NCI-H510A (cell line): ENCODE measurements around the gene CEP83.

Experiments
- DNase-seq: peaks from one replicate; lab custom pipeline; 2025; lab: John Stamatoyannopoulos, UW

Gene CEP83

DNA sequence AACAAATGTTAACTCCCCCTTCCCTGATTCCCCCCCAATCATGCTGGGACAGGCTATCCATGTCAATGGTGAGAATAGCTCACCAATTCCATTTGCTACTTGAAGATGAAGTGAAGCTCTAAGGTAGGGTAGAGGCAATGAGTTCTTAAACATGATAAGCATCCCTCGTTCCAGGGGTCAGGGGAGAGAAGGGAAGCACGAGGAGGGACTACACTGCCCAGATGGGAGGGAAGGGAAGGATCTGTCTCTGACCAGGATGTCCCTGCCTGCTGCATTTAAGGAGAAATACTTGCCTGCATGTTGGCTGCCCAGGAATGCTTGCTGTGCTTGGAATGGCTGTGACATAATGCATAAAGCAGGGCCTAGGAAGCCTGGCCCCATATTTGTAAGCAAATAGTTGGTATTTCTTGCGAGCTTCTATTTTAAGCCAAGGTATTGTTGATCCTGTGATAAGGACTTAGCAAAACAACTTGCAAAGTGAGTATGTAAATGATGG lies 155.1 kb downstream of the CEP83 start:
- DNase-seq: no peak

DNA sequence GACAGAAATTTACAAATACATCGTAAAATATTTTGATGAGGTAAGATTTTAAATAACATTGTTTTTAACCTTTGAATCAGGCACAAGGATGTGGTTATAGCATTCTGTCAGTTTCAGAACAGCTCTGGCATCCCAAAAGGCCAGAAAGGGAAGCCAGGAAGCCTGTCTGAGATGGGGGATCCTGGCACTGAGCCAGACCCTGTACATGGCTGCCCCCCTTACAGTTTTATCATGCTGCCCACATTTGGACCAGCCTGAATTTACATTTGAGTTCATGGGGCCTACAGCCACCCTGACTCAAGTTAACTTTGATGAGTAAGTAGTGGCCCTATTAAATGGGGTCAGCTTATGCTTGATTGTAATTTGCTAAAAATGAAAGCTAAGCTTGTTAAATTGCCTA lies 155.7 kb downstream of the CEP83 start:
- no peak for DNase-seq

DNA sequence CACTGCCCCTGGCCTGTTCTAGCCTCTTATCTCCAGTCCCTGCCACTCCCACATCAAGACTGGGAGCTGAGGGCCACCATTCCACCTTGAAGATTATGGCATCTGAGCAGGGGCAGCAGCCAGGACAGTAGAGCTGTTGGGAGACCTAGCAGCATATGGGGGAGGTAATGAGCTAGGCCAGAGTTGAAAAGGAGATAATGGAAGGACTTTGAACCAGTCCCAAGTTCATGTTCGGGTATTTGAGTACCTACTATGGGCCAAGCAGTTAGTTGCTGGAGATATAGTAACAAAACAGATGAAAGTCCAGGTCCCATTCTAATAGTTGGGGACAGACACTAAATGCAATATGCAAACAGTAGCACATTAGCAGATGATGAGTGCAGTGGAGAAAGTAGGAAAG lies 159.8 kb downstream of the CEP83 start:
- no peak for DNase-seq

DNA sequence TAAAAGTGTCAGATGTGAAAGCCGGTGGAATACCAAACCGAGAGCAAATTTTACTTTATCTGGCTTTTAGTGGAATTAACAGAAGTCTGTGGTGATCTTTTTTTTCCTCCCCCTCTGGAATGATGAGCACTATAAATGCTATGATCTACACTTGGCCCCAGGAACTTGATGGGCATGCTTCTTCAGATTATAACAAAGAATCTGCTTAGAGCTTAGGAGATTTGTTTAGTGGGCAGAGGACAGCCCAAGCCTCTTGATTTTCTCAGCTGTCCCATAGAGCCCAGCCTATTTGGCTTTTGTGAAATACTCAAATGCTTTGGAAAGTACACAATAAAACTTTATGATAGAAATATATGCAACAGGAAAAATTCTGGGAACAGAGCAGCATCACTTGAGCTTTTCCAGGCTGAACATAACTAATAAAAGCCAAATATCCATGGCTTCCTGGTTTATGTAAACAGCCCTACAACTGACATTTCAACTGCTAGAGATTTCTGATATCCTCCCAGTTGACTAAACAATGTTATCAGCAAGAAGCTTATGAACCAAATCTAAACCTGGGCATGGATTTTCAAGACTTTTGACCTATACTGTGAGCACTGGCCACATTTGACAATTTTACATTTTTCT lies 161.7 kb downstream of the CEP83 start:
- no peak for DNase-seq

DNA sequence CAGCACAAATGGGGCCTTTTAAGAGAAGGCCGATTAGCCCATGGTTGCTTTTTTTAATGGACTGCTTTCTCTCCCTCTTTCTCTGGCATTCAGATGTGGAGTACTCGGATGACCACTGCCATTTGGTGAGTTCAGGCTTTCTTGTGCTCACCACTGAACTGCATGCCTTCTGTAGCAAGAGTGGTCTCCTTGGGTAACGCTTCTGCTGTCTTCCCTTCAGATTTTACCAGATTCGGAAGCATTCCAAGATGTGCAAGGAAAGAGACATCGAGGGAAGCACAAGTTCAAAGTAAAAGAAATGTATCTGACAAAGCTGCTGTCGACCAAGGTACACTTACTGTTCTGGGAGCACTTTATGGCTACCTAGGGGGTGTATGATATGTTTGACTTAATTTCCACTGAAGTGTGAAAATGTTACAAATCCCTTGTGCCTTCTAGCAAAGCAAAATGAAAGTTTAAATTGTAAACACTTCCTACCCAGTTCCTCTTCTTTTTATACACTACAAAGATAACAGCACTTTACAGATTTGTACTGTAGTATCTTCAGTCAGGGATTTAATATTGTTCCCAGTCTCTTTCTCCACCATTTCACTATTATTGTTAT lies 162.5 kb downstream of the CEP83 start:
- DNase-seq: no peak

DNA sequence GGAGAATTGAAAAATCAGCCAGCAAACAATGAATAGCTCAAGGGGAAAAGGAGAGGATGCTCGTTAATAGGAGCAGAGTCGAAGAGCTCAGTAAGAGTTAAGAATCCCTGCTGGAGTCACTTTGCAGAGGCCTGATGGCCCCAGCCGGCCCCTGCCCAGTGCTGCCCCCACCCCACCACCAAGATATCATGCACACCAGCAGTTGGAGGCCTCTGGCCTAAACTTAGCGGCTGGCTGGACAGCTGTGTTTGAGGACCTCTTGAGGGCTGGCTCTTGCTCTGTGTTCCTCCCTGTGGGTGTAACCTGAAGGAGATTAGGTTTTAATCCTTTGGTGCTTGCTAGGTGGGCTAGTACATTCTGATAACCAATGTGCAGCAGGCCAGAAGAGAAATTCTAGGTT lies 169.3 kb downstream of the CEP83 start:
- no peak for DNase-seq

DNA sequence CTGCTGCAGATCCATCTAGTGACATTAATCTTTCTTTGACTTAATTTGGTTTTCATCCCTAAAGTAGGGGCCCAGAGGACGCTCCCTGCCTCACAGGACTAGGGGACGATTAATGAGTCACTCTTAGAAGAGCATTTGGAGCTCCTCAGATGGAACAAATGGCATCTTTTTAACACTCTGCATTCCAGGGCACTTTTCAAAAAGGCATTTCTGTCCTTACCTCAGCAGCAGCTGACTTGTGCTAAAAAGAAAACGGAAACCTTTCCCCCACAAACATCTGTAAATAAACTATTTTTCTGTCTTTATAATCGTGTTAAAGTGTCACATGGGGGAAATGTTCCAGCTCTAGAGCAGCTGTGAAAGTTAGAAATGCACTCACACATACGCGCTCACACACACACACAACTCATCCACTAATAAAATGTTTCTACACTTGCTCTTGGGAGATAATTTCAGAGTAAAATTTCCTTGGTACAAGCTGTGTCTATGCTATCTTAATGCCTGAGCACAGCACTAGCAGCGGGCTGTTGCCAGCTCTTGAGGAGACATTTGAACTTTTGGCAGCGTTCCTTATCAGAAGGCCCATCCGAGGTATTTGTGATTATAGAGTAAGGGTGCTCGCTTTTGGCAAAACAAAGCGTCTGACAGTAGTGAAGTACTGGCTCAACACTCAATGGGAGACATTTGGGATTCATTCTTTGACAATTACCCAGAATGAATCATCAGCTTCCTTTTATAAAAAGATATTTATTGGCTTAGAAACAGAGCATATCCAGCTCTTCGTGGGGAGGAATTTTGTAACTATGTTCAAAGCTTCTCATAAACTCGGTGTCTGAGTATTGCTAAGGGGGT lies 170.0 kb downstream of the CEP83 start:
- DNase-seq: no peak

DNA sequence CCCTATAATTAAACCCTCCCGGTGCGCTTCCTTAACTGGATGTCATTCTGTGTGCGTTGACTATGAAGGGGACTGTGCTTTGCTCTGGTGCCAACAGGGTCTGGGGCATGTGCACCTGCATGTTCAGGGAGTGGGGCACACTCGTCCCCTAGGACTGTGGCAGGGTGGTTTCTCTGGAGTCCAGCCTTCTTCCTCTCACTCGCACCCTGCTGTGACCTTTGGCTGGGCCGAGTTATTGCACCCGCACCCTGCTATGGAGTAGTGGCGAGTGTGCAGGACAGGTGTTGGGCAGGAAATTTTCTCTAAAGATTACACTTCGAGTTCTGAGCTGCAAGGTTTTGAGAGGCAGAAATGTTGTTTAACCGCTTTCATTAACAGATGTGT lies 172.4 kb downstream of the CEP83 start:
- DNase-seq: no peak

DNA sequence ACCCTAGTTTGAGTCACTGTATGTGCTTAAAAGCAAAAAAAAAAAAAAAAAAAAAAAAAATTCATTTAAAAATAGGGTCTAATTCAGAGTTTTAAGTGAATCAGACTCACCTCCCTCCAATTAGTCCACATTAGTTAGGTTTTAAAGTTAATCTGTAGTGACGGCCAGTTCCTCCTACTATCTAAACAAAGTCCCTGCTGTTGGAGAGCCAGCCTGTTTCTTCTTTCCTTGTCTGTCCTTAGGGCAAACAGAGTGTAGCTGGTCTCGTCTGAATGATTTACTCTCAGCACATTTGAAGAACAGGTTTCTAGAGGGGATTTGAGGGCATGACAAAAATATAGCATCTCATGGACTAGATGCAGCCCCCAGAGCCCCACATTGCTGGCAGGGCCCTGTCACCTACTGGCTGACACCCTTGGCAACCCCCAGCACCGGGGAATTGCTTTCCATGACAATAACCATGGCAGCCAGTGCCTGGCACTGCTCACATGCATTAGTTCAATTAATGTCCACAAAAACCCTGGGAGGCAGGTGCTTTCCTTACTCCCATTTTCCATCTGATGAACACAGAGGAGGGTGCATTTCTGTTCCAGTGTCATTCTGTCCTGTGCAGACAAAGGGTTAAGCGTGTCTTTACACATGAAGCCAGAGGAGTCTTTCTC lies 173.0 kb downstream of the CEP83 start:
- DNase-seq: no peak

DNA sequence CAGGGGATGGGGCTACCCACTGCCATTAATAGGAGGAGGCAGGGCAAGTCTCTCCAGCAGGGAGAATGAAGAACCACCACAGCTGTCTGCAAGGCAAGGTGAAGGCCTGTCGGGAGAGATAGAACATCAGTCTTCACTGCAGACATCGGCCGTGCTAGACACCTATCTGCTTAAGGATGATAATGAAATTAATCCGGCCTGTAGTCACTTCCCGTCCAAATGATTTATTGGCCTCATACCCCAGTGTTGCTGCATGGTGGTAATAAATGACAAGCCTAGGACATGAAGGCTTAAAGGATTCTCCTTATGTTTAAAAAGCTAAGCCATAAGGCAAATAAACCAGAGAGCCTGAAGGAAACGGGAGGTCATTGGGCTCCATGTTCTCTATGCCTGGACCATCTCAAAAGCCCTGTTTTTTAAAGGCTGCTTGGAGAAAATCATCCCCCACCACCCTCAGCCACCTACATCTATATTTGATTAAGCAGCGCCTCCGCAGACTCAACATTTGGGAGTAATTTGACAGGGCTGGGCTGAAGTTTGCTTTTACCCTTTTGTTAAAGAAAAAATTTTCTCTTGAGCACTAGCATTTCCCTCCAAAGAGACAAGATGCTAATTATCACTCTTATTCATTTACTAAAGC lies 173.6 kb downstream of the CEP83 start:
- DNase-seq: no peak

DNA sequence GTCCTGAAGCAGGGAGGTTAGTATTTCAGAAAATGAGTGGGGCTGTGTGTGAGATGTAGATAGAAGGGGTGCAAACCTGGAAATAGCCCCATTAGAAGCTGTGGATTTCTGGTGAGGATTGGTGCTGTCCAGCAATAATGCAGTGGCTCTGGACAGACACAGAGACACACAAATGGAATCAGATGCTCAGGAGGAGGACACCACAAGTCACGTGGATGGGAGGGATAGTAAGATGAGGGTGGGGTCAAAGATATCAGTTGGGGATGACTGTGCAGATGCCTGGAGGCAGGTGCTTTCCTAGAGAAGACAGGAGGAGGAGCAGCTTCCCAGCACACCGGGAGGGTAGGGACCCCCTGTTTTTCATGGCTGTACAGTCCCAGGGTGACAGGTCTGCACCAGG lies 174.8 kb downstream of the CEP83 start:
- no peak for DNase-seq

DNA sequence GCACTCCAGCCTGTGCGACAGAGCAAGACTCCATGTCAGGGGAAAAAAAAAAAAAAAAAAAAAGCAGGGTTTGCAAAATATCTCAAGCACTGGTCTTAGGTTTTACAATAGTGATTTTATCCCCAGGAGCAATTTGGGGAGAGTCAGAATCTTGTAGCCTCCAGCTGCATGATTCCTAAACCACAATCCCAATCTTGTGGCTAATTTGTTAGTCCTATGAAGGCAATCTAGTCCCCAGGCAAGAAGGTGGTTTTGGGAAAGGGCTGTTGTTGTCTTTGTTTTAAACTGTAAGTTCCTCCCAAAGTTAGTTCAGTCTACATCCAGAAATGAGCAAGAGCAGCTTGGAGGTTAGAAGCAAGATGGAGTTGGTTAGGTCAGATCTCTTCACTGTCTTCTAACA lies 175.6 kb downstream of the CEP83 start:
- no peak for DNase-seq

DNA sequence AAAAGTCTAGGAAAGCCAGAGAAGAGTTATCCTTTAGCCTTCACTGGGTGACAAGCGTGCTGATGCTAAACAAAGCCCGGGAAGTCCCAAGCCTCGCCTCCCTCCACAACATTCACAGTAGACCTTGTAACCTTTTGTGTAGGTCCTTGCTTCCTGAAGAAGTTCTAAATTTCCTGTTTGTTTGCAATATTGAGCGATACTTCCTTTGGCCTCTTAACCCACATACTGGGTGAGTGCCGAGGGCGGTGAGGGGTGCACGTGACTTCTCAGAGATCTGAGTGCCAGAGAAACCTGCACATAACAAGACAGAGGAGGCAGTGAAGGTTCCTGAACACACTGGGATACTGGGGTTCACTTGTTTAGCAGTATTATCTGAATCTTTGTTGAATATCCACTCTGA lies 177.0 kb downstream of the CEP83 start:
- no peak for DNase-seq

DNA sequence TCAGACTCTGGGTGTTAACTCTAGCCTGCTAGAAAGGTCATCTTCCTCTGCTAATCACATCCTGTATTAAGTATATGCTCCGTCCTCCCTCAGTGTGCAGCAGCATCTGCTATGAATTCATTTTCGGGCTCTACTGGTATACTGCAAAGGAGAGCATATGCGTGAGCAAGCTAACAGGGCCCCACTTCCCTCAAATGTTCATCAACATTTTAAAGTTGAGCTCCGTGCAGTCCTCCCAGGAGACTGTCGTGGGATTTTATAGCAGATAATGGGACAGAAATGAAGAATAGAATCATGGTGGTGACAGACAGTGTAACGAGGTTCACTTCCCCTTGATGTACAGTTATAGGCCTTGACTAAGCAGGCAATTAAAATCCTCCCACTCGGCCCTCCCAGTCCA lies 179.6 kb downstream of the CEP83 start:
- DNase-seq: no peak

DNA sequence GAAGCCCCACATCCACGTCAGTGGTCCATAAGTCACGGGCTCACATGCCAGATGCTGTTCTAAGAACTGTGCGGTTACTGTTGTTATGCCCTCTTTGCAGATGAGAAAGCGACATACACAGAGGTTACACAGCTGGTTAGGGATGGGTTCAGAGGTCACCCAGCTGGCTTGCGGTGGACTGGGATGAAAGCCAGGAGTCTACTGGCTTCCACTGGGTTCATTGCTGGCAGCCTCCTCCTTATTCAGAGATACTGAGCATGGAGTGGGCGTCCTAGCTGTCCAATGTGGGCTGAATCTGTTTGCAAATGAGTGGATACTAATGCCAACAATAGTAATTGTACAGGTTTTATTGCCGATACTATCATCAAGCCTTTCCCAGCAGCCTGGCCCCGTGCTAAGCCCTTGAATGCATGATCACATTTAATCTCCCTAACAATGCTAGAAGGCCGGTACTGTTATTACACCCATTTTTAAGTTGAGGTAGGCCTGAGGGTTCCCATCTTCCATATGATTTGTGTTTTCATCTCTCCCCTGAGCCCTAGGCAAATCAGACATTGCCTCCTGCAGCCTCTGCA lies 182.2 kb downstream of the CEP83 start:
- no peak for DNase-seq

DNA sequence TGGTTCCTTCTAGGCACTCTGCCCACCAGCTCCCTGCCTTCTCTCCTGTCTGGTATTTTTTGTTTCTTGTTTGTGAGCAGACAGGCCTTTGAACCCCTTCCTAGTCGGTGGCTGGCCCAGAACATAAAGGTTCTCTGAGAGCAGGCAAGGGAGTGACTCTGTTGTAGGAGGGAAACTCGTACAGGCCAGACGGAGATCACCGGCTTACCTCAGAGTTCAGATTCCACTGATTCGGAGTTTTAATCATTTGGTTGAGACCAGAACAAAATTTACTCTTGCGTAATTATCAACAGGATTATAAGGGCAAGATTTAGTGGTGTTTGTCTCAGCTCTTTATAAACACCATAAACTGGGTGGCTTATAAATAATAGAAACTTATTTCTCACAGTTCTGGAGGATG lies 182.9 kb downstream of the CEP83 start:
- no peak for DNase-seq

DNA sequence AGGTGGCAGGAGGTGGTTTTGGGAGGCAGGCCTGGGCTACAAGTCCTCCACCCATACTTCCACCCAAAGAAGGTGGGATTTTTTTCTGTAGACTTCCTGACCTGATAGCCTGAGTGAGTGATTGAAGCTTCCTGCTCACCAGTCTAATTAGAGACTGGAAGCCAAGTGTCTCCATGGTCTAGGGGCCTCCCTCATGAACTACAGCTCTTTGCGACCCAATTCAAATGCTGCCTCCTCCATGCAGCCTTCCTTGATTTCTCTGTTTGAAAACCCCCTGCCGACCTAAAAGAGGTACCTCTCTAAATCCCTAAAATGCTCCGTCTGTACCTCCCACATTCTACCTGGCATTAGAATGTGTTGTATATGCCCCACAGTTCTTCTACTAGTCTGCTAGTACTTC lies 186.4 kb downstream of the CEP83 start:
- no peak for DNase-seq

DNA sequence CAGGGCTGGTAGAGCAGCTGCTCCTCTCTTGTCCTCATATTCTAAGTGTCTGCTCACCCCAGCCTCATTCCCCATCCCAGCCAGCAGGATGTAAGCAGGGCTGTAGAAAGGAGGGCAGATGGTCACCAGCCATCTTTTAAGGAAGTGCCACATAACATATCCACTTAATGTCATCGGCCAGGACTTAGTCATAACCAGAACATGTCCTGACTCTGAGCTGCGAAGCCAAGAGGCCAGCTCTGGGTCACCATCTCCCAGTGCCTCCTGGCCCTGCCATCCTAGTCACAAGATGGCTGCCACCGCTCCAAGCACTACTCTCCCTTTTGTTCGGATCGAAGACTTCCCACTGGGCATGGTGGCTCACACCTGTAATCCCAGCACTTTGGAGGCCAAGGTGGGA lies 187.4 kb downstream of the CEP83 start:
- DNase-seq: no peak

DNA sequence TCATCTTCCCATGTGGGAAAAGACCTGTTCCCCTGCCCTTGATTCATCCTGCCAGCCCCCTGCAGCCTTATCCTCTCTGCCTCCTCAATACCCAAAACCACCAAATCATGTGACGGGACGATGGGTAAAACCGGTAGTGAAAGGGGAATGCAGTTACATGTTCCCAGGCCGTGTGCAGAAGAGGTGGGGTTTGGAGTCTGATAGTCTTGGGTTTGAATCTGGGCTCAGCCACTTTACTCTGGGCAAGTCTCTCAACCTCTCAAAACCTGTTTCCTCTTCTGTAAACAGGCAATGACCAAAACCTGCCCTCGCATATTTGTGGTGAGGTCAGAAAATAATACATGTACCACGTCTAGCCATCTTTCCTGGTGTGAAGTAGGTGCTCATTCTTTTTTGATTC lies 188.3 kb downstream of the CEP83 start:
- DNase-seq: no peak

DNA sequence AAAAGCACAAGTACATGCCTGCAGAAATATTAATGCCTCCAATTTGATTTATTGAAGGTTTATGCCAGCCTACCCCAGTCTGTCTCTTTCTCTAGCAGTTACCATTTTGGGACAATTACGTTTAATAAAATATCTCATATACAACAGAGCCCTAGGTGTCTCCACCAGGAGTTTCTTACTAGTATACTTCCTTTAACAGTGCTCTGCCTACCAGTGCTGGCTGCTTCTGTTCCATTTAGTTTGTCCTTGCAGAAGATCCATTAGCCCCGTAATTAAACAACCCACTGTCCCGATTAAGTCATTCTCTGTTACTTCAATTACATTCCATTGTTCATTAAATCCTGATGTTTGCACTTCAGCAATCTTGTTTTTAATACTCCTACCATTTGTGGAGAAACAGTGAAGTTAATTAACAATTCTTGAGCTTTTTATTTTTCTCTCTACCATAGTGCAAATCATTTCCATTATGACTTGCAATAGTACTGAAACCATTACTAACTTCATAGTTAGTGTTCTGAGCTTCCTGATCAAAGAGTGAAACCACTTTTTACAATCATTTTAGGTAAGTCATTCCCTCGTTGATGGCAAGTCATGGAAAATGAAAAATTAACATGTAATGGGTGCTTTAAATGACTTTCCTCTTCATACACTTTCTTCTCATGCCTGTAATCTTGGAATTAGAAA lies 190.2 kb downstream of the CEP83 start:
- no peak for DNase-seq

DNA sequence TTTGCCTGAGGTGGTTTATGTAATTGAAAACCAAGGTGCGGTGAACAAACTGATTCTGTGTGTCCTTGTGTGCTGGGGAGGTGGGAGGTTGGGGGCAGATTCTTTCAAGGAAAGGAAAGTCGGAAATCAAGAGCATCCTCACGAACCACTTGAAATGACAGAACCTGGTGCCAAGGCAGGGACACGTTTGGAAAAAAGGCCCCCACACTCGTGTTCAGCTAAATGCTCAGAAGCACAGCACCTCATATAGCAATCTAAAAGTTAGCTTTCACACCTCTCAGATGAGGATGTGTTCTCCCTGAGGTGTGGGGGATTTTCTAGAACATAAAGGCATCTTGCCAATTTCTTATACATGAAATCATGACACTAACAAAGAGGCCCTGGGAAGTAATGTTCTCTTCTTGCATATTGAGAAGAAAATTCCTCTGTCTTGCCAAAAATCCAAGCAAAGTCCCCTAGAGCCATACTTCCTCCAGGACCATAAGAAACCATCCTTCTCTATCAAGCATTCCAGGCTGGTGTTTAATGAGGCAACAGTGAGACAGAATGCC lies 191.7 kb downstream of the CEP83 start:
- no peak for DNase-seq
